Pons (tissue), 1 donor: ENCODE results near the gene SGTB.
"Not testable (repeated sequence)": the region's sequence is repeated elsewhere in the genome, so short reads cannot be mapped to it uniquely, and the experiment has no call there.

Source experiments
- DNase-seq: peaks from one replicate; pipeline ENCODE4 v3.0.0-alpha.2; 2016; ENCODE audit warnings: low spot score

The SGTB gene

DNA sequence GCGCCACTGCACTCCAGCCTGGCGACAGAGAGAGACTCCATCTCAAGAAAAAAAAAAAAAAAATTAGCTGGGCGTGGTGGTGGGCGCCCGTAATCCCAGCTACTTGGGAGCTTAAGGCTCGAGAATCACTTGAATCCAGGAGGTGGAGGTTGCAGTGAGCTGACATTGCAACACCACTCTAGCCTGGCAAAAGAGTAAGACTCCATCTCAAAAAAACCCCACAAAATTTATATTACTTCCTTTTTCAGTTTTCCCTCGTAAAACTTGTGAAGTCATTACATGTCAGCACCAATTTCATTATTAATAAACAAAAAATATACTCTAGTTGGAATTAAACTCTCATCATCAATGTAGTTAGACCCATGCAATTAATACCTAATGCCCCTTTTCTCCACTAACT lies 53.2 kb downstream of the SGTB start:
- no peak for DNase-seq

DNA sequence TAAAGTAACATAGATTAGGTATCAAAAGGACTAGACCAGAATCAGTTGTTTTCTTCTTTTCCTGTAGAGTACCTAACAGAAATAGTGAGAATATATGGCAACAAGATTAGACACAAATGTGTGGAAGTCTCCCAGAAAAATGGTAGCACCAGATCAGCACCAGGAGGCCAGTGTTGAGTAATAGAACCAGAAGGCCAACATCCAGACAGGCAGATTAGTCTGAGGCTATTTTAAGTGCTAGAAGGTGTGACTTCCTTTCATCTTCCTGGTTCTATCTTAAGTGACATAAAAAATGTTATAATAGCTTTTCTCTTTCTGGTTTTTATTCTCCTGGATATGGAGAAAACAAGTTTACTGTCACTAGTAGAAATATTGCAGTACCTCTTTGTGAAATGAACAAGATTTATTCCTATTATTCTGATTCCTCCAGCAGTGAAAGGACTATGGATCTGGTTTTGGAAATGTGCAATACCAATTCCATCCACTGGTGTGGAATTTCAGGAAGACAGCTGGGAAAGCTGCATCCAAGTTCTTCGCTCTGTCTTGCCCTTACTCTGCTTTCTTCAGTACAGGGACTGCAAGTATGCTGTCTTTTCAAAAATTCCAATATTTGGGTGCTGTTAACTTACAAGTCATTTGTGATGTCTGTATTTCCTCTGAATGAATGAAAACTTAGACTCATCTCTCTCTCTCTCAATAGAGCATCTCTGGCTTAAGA lies 57.9 kb downstream of the SGTB start:
- DNase-seq = no peak

DNA sequence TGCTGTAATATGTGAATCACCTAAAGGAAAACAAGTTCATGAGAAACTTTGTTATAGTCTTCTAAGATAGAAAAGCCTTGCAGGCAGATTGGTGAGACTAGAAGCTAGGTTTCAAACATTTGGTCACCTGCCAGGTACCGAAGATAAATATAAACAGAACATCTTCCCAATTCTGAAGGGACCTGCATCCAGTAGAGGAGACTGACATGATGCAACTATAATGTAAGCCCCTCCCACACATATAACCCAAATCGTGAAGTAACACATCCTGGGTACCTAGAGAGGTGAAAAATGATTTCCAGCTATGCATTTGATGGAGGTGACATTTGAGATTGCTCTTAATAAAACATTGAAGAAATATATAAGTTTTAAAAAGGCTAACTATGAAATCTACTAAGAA lies 67.2 kb downstream of the SGTB start:
- no peak for DNase-seq

DNA sequence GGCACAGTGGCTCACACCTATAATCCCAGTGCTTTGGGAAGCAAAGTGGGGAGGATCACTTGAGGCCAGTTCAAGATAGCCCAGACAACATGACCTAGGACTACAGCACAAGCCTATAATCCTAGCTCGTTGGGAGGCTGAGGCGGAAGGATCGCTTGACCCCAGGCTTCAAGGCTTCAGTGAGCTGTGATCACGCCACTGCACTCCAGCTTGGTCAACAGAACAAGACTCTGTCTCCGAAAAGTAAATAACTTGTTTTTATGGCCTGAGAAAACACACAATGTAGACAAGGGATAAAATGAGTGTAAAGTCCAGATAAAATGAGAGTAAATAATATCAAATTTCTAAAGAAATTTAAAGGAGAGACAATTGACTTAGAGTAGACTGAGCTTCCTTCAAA lies 70.8 kb downstream of the SGTB start:
- no peak for DNase-seq

DNA sequence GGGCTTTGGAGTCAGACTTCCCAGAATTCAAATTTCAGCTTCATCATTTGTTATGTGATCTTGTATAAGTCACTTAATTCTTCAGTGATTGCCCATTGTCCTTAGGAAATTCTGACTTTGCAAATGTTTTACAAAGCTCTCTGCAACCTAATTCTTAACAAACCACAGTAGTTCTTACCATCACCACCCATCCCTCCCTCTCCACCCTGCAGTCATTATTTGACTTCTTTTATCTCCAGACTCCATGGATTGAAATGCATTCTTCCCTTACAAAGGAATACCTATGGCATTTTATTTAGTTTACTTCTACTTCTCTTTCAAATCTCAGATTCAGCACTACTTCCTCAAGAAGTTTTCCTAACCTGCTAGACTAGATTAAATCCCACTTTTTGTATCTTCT lies 74.0 kb downstream of the SGTB start:
- no peak for DNase-seq

DNA sequence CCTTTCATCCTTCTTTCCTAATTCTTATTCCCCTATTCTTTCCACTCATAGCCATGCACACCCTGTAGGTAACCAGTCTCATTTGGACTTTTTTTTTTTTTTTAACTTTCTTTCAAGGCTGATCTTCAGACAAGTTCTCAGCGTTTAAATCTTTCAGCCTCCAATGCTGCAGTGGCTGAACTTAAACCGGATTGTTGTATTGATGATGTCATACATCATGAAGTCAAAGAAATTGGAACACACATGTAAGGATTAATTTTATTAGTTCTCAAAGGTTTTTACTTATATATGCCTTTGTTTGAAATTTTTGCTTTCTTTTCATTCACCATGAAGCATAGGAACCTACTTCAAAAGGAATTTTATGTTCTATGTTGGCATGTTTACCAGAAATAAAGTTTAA lies 75.0 kb downstream of the SGTB start:
- no peak for DNase-seq

DNA sequence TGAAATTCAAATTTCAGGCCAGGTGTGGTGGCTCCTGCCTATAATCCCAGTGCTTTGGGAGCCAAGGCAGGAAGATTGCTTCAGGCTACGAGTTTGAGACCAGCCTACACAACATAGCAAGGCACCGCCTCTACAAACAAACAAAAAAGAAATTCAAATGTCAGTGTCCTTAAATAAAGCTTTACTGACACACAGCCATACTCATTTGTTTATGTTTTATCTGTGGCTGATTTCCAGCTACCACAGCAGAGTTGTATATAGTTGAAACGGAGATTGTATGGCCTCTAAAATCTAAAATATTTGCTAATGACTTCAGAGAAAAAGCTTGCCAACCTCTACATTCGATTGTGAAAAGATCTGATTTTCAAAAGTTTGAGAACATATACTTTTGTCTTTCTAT lies 81.7 kb downstream of the SGTB start:
- DNase-seq = no peak

DNA sequence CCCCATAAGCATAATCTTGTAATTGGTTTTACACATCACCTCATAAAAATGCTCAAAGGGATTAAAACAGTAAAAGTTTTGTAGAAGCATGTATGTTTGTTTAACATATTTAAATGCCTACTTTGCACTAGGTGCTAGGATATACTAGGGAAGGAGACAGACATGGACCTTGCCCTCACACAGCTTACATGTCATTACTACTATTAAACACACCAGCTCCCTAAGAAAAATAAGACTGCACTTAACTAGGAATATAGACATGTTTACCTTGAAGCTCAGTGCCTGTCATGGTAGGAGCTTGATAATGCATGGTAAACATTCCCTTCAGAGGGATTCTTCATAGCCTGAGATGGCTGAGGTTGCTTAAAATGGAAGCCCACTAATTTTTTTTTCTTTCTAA lies 90.9 kb downstream of the SGTB start:
- DNase-seq = no peak

DNA sequence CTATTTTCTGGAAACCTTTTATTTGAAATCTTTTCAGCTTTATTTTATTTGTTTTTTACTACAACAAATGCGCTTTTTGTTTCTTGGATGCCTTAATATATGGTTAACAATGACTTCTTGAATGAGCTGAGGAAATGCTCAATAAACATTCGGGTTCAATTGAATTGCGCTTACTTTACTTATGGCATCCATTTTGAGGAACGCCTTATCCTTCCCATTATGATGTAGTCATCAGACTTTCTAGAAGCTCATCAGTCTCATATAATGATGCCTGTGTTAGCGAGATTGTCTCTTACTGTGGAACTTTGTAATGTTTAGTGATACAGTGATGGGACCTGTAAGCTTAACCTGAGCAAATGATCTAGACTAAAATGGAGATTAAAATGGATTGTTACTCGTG lies 96.2 kb downstream of the SGTB start:
- DNase-seq = peak; percentile 20

DNA sequence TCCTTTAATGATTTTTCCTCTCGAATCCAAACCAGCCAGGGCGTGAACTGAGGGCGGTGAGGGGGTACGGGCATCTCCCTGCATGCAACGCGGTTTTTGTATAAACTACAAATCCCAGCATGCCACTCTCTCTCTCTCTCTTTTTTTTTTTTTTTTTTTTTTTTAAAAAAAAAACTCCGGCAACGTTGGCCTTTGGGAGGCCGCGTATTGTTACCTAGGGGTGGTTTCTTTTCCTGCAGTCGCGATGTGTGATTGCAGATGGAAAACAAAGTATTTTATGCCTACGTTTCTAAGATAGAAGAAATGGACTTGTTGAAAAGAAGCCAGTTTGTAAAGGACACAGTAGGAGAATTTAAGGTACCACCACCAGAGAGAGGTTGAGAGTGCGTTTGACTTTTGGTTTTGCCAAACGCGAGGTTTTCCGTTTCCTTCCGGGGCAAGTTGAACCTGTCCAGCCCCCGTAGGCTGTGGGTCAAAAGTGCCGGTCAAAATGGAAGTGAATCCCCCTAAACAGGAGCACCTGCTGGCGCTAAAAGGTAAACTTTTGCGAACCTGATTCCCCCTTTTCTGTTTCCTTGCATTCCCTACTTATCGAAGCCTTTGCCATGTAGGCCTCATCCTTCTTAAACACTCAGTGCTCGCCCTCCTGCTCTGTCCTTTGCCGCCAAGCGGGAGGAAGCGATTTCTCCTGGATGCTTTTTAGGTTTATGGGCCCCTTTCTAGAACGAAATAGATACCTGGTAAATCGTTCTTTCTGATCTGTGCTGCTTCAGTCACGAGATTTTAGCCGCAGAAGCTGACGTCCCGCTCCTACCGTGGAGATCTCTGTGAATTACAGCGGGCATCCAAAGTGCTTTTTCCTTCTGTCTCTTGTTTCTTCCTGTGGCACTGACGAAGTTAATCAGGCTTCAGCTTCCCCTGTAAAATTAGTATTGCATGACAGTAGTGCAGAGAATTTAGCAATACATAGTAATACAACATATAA lies 97.0 kb downstream of the SGTB start, which contains the start of the genes SHLD3 and TRAPPC13:
Gene SHLD3, plus strand, starts transcription at position 457 of the 985 bp plus-strand sequence. CDS start 4,561 bp downstream, outside the sequence.
Gene TRAPPC13, plus strand, starts transcription at position 457 of the 985 bp plus-strand sequence. Its CDS starts 34 bp downstream, at position 491.
- peak; percentile 92 for DNase-seq

DNA sequence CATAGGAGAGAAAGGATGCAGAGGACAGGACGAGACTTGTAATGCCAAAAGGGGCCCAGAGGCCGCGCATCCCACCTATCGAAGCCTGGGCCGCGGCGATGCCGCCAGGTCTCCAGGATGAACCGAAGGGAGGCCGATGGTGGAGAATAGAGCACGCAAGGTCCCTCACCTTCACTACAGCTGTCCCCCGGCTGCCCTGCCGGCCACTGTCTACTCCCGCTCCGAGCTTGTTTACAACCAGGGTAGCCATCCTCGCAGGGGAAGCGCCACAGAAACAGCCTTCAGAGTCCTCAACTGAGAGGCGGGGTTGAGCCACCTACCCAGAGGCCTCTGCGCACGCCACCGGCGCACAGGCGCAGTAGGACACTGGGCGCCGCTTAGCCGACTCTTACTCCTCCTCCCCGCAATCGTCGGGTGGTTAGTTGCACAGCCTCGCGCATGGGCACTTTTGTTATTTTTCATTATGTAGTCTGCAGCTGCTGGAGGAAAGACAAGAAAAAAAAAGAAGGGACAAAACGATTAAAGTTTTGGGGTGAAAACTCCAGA lies 97.8 kb downstream of the SGTB start, which contains the start of gene TRIM23:
Gene TRIM23, minus strand, starts transcription at position 309 of the 546 bp plus-strand sequence. Its CDS starts 59 bp downstream, at position 250.
- peak; percentile 97 for DNase-seq

DNA sequence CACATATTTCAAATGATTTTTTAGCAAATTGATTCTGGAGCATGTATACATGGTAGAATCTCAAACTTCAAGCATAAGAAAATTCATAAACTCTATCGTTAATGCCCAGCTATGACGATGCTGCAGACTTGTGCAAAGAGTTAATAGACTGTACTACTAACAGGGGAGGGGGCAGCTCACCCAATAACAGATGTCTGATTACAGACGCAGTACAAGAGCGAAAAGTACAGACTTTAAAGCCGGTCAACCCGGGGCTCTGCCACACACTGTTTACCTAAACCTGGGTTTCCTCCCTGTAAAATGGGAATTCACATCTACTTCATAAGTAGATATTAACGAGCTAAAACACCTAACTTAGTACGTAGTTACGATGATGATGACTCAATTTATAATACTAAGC lies 98.4 kb downstream of the SGTB start:
- DNase-seq = no peak

DNA sequence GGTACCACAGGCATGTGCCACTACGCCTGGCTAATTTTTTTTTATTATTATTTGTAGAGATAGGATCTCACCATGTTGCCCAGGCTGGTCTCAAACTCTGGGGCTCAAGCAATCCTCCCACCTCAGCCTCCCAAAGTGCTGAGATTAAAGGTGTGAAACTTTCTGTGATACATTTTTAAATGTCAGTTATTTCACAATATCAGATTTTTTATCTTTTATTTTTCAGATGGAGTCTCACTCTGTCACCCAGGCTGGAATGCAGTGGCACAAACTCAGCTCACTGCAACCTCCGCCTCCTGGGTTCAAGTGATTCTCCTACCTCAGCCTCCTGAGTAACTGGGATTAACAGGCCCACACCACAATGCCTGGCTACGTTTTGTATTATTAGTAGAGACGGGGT lies 99.9 kb downstream of the SGTB start:
- not testable (repeated sequence) for DNase-seq

DNA sequence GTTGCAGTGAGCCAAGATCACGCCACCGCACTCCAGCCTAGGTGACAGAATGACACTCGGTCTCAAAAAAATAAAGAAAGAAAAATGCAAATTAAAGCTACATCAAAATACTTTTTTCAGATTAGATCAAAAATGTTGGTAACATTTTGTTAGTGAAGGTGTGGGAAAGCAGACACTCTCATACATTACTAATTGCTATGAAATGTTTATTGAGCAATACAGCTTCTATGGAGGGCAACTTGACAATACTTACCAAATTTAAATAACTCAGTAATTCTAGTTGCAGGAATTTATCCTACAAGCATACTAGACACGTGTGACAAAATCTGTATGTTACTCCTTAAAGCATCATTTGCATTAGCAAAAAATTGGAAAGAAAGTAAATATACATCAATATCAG lies 101.9 kb downstream of the SGTB start:
- DNase-seq = no peak
